ENCODE results near the gene CDK15.

The CDK15 gene

DNA sequence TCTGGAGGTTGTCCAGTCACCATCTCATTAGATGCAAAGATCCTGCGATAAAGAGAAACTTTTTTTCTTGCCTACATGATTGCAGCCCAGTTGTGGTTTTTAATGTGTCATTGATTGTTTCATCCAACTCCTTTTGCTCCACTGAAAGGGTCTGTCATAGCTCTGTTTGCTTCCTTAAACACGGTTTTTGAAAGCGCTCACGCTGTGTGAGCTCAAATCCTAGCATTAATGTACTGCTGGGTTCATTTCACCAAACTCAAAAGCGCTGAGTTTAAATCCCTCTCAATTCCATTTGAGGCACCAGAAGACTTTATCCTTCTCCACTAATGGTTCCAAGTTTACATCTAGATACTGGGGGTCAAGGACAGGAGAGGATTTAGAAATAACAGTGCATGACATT is 53.6 kb downstream of the CDK15 start:
- no peak for DNase-seq (ENCODE audit: low read depth)
- no peak overlapping the region for H3K4me3 ChIP-seq (ENCODE audit: low read depth, low read length)
- TF ChIP-seq, protein P1, sequence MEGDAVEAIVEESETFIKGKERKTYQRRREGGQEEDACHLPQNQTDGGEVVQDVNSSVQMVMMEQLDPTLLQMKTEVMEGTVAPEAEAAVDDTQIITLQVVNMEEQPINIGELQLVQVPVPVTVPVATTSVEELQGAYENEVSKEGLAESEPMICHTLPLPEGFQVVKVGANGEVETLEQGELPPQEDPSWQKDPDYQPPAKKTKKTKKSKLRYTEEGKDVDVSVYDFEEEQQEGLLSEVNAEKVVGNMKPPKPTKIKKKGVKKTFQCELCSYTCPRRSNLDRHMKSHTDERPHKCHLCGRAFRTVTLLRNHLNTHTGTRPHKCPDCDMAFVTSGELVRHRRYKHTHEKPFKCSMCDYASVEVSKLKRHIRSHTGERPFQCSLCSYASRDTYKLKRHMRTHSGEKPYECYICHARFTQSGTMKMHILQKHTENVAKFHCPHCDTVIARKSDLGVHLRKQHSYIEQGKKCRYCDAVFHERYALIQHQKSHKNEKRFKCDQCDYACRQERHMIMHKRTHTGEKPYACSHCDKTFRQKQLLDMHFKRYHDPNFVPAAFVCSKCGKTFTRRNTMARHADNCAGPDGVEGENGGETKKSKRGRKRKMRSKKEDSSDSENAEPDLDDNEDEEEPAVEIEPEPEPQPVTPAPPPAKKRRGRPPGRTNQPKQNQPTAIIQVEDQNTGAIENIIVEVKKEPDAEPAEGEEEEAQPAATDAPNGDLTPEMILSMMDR (IDR thresholded peaks at IDR 0.05; ENCODE audit: control insufficient read depth, extremely low read depth, insufficient read depth): no peak

DNA sequence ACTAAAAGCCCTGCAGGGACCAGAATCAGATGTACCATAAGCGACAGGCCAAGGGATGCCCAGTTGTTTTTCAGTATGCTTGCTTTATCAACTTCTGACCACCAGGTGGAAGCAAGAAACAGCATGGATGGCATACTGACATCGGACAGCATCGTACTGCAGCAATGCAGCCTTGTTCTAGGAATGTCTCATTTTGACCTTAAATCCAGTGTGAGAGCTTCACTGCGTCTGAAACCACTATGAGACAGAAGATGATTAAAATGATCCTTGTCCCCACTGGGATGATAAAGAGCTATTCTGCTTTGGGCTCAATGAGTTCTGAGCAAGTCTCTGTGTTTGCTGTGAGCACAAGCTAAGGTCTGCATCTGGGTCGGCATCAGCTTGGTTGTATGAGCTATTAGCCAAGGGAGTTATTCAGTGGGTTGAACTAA is 54.3 kb downstream of the CDK15 start:
- no peak overlapping the region for H3K4me3 ChIP-seq (ENCODE audit: low read depth, low read length)
- TF ChIP-seq, protein P1 (IDR thresholded peaks at IDR 0.05; ENCODE audit: control insufficient read depth, extremely low read depth, insufficient read depth): peak; percentile 79
- DNase-seq (ENCODE audit: low read depth): peak; percentile 14

DNA sequence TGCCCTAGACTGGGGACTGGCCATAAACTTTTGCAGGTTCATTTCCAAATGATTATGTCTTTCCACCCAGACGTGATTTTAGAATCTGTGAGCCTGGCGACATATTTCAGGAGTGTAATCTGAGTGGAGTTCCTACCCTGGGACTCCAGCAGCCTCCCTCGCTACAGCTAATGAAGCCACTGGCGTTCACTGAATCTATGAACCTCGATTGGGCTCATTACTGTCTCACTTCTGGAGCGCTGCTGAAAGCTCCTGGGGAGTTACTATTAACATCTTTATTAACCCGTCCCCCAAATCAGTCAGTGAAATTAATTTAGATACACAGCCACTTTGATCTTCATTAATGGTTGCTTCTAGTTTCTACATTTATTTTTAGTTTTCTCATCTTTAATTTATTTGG is 56.5 kb downstream of the CDK15 start:
- TF ChIP-seq, protein P1 (IDR thresholded peaks at IDR 0.05; ENCODE audit: control insufficient read depth, extremely low read depth, insufficient read depth): no peak
- no peak for DNase-seq (ENCODE audit: low read depth)
- H3K4me3 ChIP-seq (ENCODE audit: low read depth, low read length): no peak overlapping the region

DNA sequence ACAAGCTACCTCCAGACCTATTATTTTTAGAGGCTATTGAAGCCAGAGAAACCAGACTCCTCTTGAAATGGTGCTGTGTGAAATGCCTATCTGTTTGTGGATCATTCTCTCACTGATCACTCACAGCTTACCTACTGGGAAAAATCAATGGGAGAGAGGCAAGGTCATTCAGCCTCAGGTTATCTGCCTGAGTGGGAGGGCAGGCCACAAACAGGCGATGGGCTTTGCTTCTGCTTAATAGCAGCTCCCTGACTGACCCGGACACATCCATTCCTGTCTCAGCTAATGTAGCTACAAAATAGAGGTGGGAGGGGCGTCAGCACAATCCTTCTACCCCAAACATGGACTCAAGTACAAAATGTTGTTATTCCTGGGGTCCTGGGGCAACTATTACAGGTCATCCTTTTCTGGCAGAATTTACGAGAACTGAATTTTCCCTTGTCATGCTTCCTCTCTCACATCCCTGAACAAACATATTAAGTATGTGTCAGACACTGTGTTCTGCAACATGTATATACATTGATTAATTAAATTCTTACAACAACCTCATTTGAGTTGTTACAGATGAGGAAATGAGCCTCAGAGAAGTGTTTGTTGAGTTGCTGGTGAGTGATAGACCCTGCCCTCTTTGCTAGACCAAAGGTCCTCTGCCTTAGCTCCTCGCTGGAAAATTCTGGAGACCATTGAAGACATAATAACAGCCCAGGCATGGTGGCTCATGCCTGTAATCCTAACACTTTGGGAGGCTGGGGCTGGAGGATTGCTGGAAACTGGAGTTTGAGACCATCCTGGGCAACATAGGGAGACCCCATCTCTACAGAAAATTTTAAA is 60.5 kb downstream of the CDK15 start:
- TF ChIP-seq, protein P1 (IDR thresholded peaks at IDR 0.05; ENCODE audit: control insufficient read depth, extremely low read depth, insufficient read depth): no peak
- DNase-seq (ENCODE audit: low read depth): no peak

DNA sequence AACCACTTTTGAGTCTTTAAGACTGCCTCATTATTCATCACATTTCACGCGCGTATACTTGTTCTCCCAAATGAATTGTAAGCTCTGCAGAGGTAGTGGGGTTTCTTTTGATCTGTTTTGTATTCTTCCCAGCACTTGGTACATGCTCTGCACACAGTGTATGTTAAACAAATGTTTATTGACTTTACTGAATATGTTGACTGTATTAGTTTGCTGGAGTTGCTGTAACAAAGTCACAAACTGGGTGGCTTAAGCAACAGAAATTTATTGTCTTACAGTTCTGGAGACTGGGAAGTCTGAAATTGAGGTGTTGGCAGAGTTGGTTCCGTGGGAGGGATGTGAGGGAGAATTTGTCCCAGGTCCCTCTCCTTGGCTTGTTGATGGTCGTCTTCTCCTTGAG is 65.1 kb downstream of the CDK15 start:
- DNase-seq (ENCODE audit: low read depth): no peak
- no peak overlapping the region for H3K4me3 ChIP-seq (ENCODE audit: low read depth, low read length)
- TF ChIP-seq, protein P1 (IDR thresholded peaks at IDR 0.05; ENCODE audit: control insufficient read depth, extremely low read depth, insufficient read depth): no peak

More for the DNA sequence above, 60.5 kb downstream of the CDK15 start:
- no peak overlapping the region for H3K4me3 ChIP-seq (ENCODE audit: low read depth, low read length)

DNA sequence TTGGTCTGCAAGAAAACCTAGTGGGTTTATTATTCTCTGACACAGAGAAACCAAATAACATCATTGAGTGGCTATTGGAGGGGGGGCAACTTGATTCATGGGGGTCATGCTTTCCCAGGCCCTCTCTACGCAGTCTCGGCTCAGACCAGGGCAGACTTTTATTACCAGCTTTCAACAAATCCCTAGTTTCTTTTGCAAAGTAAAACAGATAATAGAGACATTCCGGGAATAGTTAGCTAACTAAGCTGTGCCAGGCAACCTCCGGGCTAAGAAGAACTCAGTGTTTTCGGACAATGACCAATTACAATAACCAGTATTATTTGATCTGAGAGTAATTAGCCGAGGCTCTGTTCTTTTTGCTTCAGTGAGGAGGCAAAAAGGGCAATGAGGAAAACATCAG is 66.3 kb downstream of the CDK15 start:
- TF ChIP-seq, protein P1 (IDR thresholded peaks at IDR 0.05; ENCODE audit: control insufficient read depth, extremely low read depth, insufficient read depth): no peak
- H3K4me3 ChIP-seq (ENCODE audit: low read depth, low read length): no peak overlapping the region
- DNase-seq (ENCODE audit: low read depth): no peak

DNA sequence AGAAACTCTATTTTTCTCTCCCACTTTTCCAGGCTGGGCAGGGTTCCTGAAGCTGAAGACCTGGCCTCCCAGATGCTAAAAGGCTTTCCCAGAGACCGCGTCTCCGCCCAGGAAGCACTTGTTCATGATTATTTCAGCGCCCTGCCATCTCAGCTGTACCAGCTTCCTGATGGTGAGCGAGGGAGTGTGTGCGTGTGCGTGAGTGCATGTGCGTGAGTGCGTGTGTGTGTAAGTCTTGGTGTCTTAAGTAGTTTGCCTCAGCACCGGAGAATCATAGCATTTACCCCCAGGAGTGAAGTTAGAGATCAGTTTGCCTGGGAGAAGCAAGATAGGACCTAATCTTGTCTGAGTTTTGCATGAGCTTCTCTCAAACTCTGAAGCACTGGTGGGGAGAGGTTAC is 73.7 kb downstream of the CDK15 start:
- no peak for DNase-seq (ENCODE audit: low read depth)
- TF ChIP-seq, protein P1 (IDR thresholded peaks at IDR 0.05; ENCODE audit: control insufficient read depth, extremely low read depth, insufficient read depth): no peak
- no peak overlapping the region for H3K4me3 ChIP-seq (ENCODE audit: low read depth, low read length)

Data from LNCaP clone FGC (cell line).